DMS153 treated with DMSO at 0.1 percent for 48 hours (cell line): Measurements from ENCODE around the gene CDR2L.
"Not testable (repeated sequence)": the region's sequence is repeated elsewhere in the genome, so short reads cannot be mapped to it uniquely, and the experiment has no call there.

Experiments
- DNase-seq: peaks from one replicate; lab custom pipeline; 2025; ENCODE audit not compliant: unreplicated experiment; lab: John Stamatoyannopoulos, UW

Gene CDR2L

GRCh38 chr17:74981318-74981978 lies 6.0 kb upstream of the CDR2L start:
- DNase-seq = no peak

DNA sequence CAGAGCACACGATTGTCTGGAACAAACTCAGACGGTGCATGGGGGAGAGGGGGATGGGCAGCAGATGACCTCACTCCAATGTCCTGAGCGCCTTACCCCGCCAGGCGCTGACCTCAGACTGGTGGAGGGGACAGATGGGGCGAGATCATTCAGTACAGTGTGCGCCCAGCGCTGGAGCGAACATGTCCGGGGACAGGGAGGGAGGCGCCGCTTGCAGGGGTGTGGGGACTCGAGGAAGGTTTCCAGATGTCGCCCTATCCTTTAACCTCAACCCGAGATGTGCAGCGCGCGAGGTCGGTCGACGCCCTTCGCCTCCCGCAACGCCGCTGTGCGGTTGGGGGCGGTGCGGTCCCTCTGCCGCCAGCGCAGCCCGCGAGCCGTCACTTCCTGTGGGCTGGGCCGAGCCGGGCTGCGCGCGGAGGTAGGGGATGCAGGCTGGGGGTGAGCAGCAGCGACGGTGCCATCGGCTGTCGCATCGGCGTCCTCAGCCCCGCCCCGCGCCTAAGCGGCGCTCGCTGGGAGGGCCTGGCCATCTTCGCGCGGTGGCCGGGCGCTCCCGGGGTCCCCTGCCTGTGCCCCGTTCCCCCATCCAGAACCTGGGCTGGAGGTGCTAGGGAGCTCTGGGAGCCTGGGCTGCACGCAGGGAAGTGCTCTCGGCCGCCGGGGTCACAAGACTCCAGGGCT lies 5.3 kb upstream of the CDR2L start:
- DNase-seq = peak; percentile 67

GRCh38 chr17:74982663-74983313 lies 4.6 kb upstream of the CDR2L start:
- not testable (repeated sequence) for DNase-seq

DNA sequence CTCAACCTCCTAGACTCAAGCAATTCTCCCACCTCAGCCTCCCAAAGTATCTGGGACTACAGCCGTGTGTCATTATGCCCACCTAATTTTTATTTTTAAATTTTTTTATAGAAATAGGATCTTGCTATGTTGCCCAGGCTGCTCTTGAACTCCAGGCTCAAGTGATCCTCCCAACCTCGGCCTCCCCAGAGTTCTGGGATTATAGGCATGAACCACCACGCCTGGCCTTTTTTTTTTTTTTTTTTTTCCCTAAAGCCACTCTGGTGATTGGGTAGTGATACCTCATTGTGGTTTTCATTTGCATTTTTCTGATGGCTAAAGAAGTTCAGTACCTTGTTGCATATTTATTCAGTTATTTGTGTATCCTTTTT lies 1.2 kb upstream of the CDR2L start:
- DNase-seq = no peak

- no peak for DNase-seq
Measured at GRCh38 chr17:74987909-74988711, 678 bp downstream of the CDR2L start.

DNA sequence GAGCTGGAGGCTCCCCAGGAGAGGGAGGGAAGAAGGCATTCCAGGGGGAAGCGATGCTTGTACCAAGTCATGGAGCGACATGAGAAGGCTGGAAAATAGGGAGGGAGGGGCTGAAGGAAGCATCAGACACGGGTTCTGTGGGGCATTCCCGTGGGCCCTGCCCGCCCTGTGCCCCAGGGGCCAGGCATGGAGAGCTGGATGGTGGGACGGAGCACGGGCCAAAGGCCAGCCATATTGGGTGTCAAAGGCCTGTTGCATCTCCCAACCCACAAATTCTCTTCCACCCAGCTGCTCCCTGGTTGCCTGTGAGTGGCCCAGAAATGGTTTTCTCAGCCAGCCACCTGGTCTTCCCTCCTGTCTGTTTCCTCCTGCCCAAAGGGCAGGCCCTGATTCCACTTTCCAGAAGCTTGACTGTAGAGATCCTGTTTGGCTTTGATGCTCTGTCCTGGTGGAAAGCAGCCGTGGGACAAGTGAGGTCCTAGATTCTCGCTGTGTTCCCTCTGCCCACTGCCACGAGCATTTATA lies 3.2 kb downstream of the CDR2L start:
- no peak for DNase-seq

- no peak for DNase-seq
Measured at GRCh38 chr17:74992223-74992622, 4.8 kb downstream of the CDR2L start.

DNA sequence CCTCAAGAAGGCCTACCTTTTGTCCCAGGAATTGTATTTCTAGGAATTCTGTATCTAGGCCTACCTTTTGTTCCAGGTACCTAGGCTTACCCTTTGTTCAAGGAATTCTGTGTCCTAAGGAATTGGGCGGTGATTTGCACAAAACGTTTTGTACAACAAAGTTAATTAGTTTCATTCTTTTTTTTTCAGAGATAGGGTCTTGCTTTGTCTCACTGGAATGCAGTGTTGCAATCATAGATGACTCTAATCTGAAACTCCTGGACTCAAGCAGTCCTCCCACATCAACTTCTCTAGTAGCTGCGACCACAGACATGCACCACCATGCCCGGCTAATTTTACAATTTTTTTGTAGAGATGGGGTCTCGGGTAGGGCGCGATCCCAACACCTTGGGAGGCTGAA lies 7.0 kb downstream of the CDR2L start:
- DNase-seq = no peak

GRCh38 chr17:74995847-74996246 lies 8.4 kb downstream of the CDR2L start:
- no peak for DNase-seq

DNA sequence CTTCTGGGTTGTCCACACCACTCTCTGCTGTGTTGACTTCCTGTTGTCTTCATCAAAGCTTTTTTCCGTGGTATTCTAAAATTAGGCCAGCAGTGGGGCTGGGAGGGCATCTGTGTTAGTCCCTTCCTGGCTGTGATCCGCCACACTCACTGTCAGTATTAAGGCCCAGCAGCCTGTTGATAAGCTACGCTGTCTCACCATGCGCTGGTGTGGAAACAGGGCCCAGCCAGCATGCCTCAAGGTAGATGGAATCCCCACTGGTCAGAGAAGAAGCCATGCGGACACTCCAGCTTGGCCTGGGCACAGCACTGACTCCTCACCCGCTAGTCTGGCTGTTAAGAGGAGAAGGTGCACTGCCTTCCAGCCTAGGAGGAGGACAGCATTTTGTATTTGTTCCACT lies 11.4 kb downstream of the CDR2L start:
- DNase-seq = no peak

DNA sequence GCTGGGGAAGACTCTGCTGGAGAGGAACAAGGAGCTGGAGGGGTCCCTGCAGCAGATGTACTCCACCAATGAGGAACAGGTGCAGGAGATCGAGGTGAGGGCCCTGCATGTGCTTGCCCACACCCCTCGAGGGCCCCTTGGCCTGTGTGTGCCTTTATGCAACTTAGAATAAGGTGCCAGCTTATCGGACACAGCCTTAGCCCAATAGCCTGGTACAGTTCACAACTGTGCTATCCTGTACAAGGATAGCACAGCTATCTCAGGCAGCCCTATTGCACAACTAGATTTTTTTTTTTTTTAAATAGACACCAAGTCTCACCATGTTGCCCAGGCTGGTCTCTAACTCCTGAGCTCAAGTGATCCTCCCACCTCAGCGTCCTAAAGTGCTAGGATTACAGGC lies 12.1 kb downstream of the CDR2L start:
- no peak for DNase-seq

DNA sequence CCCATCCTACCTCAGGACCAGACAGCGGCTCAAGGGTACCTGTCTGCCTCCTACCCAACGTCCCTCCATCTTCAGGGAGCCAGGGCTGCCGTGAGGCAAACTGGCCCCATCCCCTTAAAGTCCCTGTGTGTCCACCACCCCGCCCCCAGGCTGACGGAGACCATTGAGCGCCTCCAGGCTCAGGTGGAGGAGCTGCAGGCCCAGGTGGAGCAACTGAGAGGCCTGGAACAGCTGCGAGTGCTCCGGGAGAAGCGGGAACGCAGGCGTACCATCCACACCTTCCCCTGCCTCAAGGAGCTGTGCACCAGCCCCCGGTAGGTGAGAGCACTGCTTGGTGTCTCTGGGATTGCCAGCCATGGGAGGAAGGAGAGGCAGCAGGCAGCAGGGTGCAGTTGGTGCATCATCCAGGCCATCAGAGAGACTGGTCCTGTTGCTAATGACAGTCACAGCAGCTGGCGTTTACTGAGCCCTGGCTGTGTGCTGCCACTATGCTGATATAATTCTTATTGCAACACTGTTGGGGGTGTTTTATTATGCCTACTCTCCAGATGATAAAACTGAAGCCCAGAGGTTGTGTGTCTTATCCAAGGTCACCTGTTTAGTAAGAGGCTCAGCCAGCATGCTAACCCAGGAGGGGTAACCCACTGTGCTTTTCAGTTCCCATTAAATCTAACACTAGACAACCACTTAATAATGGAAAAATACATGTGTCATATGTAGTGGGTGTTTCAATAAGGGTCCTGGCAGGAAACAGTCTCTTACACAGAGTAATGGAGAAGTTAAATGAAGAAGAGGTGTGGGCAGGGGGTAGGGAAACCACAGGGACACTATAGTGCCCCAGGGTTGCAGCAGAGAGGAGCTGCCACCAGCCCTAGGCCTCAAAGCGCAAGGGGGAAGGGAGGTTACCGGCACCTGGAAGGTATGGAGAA lies 14.7 kb downstream of the CDR2L start:
- DNase-seq = no peak

DNA sequence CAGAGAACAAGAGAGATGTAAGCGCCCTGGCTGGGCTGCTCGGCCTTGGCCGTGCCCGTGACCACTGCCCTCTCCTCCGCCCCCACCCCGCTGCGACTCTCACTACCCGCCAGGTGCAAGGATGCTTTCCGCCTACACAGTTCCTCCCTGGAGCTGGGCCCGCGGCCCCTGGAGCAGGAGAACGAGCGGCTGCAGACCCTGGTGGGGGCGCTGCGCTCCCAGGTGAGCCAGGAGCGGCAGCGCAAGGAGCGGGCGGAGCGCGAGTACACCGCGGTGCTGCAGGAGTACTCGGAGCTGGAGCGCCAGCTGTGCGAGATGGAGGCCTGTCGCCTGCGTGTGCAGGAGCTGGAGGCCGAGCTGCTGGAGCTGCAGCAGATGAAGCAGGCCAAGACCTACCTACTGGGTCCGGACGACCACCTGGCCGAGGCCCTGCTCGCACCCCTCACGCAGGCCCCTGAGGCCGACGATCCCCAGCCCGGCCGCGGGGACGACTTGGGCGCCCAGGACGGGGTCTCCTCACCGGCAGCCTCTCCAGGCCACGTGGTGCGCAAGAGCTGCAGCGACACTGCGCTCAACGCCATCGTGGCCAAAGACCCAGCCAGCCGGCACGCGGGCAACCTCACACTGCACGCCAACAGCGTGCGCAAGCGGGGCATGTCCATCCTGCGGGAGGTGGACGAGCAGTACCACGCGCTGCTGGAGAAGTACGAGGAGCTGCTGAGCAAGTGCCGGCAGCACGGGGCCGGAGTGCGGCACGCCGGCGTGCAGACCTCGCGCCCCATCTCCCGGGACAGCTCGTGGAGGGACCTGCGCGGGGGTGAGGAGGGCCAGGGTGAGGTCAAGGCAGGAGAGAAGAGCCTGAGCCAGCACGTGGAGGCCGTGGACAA lies 15.9 kb downstream of the CDR2L start:
- no peak for DNase-seq

DNA sequence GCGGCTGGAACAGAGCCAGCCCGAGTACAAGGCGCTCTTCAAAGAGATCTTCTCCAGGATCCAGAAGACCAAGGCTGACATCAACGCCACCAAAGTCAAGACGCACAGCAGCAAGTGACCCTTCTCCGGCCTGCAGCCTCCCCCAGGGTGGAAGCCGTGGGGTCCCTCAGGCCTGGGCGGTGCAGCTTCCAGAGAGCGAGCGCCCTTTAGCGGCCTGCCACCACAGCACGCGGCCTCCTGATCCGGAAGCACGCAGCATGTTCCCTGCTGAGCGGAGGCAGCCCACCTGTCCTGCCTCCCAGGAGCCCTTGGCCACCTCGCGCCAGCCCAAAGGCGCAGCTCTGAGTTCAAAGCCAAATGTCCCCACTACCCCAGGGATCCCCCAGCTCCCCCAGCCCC lies 16.5 kb downstream of the CDR2L start:
- DNase-seq = no peak

DNA sequence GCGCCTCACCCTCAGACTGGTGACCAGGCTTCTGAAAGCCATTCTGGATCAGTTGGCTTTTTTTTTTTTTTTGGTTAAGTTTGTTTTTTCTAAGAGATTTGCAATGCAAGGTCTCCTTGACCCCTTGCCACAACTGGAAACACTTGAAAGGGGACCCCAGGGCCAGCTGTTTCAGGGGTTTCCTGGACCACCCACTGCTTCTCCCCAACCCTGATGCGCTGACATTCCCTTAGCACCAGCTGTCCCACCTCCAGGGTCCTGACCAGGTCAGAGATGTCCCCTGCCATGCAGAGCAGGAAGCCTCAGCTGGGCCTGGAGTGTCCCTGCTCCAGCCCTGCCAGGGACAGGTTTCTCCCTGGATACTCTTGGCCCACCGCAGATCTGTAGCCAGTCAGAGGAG lies 16.9 kb downstream of the CDR2L start:
- no peak for DNase-seq

- DNase-seq = no peak
Measured at GRCh38 chr17:75005291-75005690, 17.9 kb downstream of the CDR2L start.

DNA sequence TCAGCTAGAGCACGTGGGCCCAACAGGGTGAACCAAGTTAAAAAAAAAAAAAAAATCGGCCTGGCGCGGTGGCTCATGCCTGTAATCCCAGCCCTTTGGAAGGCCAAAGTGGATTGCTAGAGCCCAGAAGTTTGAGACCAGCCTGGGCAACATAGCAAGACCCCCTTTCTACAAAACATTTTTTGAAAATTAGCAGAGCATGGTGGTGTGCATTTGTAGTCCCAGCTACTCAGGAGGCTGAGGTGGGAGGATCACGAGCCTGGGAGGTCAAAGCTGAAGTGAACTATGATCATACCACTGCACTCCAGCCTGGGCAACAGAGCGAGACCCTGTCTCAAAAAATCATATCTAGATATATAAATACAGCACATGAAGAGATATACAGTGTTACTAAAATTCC lies 18.7 kb downstream of the CDR2L start:
- not testable (repeated sequence) for DNase-seq

DNA sequence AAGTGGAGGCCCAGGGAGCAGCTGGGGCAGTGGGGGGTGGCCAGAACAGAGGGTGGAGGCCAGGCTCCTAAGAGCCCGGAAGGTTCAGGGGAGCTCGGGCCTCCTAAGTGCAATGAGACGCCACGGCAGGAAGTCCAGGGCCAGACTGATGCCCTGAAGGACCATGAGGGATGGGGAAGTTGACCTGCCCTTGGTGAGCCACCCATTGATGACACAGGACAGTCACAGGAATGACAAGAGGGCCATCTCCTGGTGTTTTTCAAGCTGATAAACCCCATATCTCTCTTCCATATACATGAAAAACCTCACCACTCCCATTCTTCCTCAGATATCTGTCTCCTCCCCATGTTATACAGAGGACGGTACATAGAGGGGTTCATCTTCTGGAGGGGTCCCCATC lies 19.2 kb downstream of the CDR2L start:
- DNase-seq = no peak

DNA sequence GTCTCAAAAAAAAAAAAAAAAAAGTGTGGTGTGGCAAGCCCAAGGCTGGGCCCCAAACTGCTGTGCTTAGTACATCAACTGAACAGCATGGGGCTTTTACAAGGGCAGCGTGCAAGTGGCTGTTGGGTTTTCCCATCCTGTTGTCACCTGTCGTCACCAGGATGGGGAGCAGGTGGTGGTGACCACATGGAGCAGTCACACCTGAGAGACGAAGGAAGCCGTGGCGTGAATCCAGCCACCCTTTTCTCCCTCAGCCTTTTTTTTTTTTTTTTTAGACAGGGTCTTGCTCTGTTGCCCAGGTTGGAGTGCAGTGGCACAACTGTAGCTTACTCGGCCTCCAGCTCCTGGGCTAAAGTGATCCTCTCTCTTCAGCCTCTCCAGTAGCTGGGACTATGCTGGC lies 20.9 kb downstream of the CDR2L start:
- no peak for DNase-seq
